ENCODE measurements around the gene TDRD7. TPM values are rescaled to one million over a fixed set of nuclear protein-coding genes. Genes with fewer than 3 reads are reported as not detected.
A peak's percentile ranks its signal among the peaks of the same experiment; 100 is the strongest.

The TDRD7 gene
- total and polyA plus RNA-seq, 2 donors (not counting 1 experiment from before 2014, with no cell fraction given) = 11.5 to 19.7 TPM

DNA sequence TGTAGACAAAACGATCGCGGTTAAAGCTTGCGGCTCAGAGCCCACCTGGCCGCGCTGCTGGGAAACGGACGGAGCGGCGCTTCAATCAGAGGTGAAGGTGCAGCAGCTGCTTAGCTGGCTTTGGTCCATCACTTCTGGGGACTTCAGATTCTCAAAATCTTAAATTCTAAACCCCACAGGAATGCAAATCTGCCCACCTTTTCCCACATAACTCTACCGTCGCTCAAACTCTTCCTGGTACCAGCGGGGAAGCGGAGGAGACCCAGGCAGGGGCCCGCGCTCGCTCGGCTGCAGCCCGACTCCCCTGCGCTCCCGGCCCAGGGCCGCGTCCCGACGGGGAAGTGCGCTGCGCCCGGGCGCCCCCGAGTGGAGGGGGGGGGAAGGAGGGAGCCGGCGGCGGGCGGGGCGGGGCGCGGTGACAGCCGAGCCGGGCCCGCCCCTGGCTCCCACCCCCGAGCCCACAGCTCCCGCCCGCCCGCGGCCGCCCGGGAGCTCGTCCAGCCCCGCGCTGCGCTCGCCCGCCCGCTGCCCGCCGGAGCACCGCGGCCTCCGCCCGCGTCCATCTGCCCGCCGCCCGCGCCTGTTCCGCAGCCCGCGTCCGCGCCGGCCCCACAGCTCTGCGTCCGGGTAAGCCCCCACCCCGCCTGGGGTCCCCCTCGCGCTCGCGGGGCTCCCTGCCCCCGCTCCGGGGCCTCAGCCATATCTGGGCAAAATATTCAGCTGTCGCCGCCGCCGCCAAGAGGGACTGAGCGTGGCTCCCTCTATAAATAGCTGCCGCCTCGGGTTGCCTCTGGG is 89.5 kb downstream of the TDRD7 start, which contains the start of gene TMOD1:
TMOD1 (plus strand) TSS at position 490 of the 795 bp plus-strand sequence. CDS start 22,523 bp downstream, outside the sequence.
- H3K4me2 ChIP-seq (replicated peaks; ENCODE audit: low read depth, low read length, poor library complexity, severe bottlenecking) = peak within 1 kb of the TSS; percentile 94
- intact Hi-C loops (cut with micrococcal nuclease) = loop anchor here (2.0 kb wide), 1 partner anchor 89 kb away; the partner anchor contains the start of gene TDRD7
- H3K9me3 ChIP-seq (ENCODE audit: control extremely low read depth in 1 of 3, control insufficient read depth in 2 of 3, insufficient read depth in 1 of 3, low read length in 2 of 3) = peaks cover 0 to 7% (median 0%) of the 10 kb centered on the region in 3 donors
- peaks cover 16 to 20% of the 10 kb centered on the region in 2 donors for H3K4me1 ChIP-seq (ENCODE audit: control insufficient read depth in 2 of 2, insufficient read depth in 2 of 2, low read length in 2 of 2)
- H3K9ac ChIP-seq (ENCODE audit: low read length) = peak within 1 kb of the TSS; percentile 60
- H3K4me3 ChIP-seq (ENCODE audit: control extremely low read depth in 1 of 5, extremely low read depth in 1 of 5, insufficient read depth in 1 of 5, low read depth in 2 of 5, low read length in 4 of 5) = peak within 1 kb of the TSS in 3 of 5 experiments; percentile 45 to 60 (median 55)
- H3K27me3 ChIP-seq (replicated peaks in 1 of 4; ENCODE audit: control extremely low read depth in 1 of 4, control insufficient read depth in 3 of 4, insufficient read depth in 4 of 4, low read length in 3 of 4) = peaks cover 0 to 48% (median 24%) of the 10 kb centered on the region in 4 experiments
- Mint-ChIP-seq H3K4me3 (peak within 1 kb of the TSS; percentile 89), H3K27me3 (peaks cover 37% of the 10 kb centered on the region), H3K9me3 (ENCODE audit: insufficient read depth) (no peaks in the 10 kb centered on the region), H3K4me1 (peaks cover 21% of the 10 kb centered on the region), H3K27ac (no peak within 1 kb of the TSS)
- peak; percentile 66 for DNase-seq
- TF ChIP-seq EZH2 (IDR thresholded peaks at IDR 0.05; ENCODE audit: borderline replicate concordance, insufficient read depth, low read depth, low read length, poor library complexity, severe bottlenecking) (no peak), CTCF (IDR thresholded peaks at IDR 0.05) (no peak)
- ChIA-PET POLR2A (no interaction called here), CTCF (interaction anchor here (0.6 to 2.0 kb wide), 9 partner anchors 12 to 644 kb away, joined by 3 to 5 read pairs (median 3); no protein-coding TSS in a partner anchor)
- WGBS (ENCODE audit: insufficient coverage) = under 1% methylated on average over 78 of the region's 87 CpGs
- ATAC-seq (ENCODE audit: low read depth) = peak; percentile 87
- no peak within 1 kb of the TSS for H3K27ac ChIP-seq (ENCODE audit: low read length in 2 of 2)
- H2AFZ ChIP-seq (ENCODE audit: insufficient read depth, low read depth, low read length, poor library complexity, severe bottlenecking) = peak within 1 kb of the TSS; percentile 58
- no peaks in the 10 kb centered on the region for H4K20me1 ChIP-seq (ENCODE audit: control insufficient read depth, insufficient read depth, low read length, poor library complexity, severe bottlenecking)
- H3K79me2 ChIP-seq (ENCODE audit: control insufficient read depth, insufficient read depth, low read length) = no peaks in the 10 kb centered on the region
- peaks cover 0 to 6% of the 10 kb centered on the region in 2 experiments for H3K36me3 ChIP-seq (replicated peaks in 1 of 2; ENCODE audit: control extremely low read depth in 1 of 2, control insufficient read depth in 1 of 2, extremely low read depth in 1 of 2, insufficient read depth in 2 of 2, low read length in 1 of 2)

GRCh38 chr9:97501972-97502221 is 90.0 kb downstream of the TDRD7 start:
- H3K9me3 ChIP-seq (ENCODE audit: control extremely low read depth in 1 of 3, control insufficient read depth in 2 of 3, insufficient read depth in 1 of 3, low read length in 2 of 3) = peaks cover 0 to 7% (median 0%) of the 10 kb centered on the region in 3 donors
- H2AFZ ChIP-seq (ENCODE audit: insufficient read depth, low read depth, low read length, poor library complexity, severe bottlenecking) = peak overlapping the region; percentile 58
- no peaks in the 10 kb centered on the region for H4K20me1 ChIP-seq (ENCODE audit: control insufficient read depth, insufficient read depth, low read length, poor library complexity, severe bottlenecking)
- no peak overlapping the region for H3K27ac Mint-ChIP-seq
- H3K9me3 Mint-ChIP-seq (ENCODE audit: insufficient read depth) = no peaks in the 10 kb centered on the region
- peak overlapping the region; percentile 94 for H3K4me2 ChIP-seq (replicated peaks; ENCODE audit: low read depth, low read length, poor library complexity, severe bottlenecking)
- CTCF ChIA-PET = interaction anchor here (0.6 to 2.0 kb wide), 6 partner anchors 16 to 645 kb away, joined by 3 to 5 read pairs (median 4); no protein-coding TSS in a partner anchor
- TF ChIP-seq EZH2 (IDR thresholded peaks at IDR 0.05; ENCODE audit: borderline replicate concordance, insufficient read depth, low read depth, low read length, poor library complexity, severe bottlenecking) = no peak
- no peak for TF ChIP-seq CTCF (IDR thresholded peaks at IDR 0.05)
- peaks cover 37% of the 10 kb centered on the region for H3K27me3 Mint-ChIP-seq
- peak; percentile 37 for ATAC-seq (ENCODE audit: low read depth)
- peak overlapping the region; percentile 85 for H3K4me3 Mint-ChIP-seq
- peaks cover 0 to 48% (median 24%) of the 10 kb centered on the region in 4 experiments for H3K27me3 ChIP-seq (replicated peaks in 1 of 4; ENCODE audit: control extremely low read depth in 1 of 4, control insufficient read depth in 3 of 4, insufficient read depth in 4 of 4, low read length in 3 of 4)
- POLR2A ChIA-PET = no interaction called here
- 2% methylated on average over 30 of the region's 30 CpGs for WGBS (ENCODE audit: insufficient coverage)
- no peak for DNase-seq
- H3K4me3 ChIP-seq (ENCODE audit: control extremely low read depth in 1 of 5, extremely low read depth in 1 of 5, insufficient read depth in 1 of 5, low read depth in 2 of 5, low read length in 4 of 5) = peak overlapping the region in 3 of 5 experiments; percentile 45 to 60 (median 55)
- H3K4me1 Mint-ChIP-seq = peaks cover 21% of the 10 kb centered on the region
- H3K27ac ChIP-seq (ENCODE audit: low read length in 2 of 2) = no peak overlapping the region
- peak overlapping the region; percentile 60 for H3K9ac ChIP-seq (ENCODE audit: low read length)
- intact Hi-C loops (cut with micrococcal nuclease) = loop anchor here (2.0 kb wide), 1 partner anchor 89 kb away; the partner anchor contains the start of gene TDRD7
- peaks cover 16 to 20% of the 10 kb centered on the region in 2 donors for H3K4me1 ChIP-seq (ENCODE audit: control insufficient read depth in 2 of 2, insufficient read depth in 2 of 2, low read length in 2 of 2)
- H3K36me3 ChIP-seq (replicated peaks in 1 of 2; ENCODE audit: control extremely low read depth in 1 of 2, control insufficient read depth in 1 of 2, extremely low read depth in 1 of 2, insufficient read depth in 2 of 2, low read length in 1 of 2) = peaks cover 0 to 1% of the 10 kb centered on the region in 2 experiments
- no peaks in the 10 kb centered on the region for H3K79me2 ChIP-seq (ENCODE audit: control insufficient read depth, insufficient read depth, low read length)

Data from B cell (primary cell).